Thyroid gland (tissue), 4 donors: Measurements from ENCODE around the gene SLC4A3.

ENCODE experiments used
- POLR2A ChIP-seq, 2 donors: fragments of 450-650 bp; IDR thresholded peaks; one replicate each; pipeline ENCODE4 v1.6.1; 2017; ENCODE audit warnings: antibody characterized with exemption in 2 of 2, mild to moderate bottlenecking in 2 of 2, moderate library complexity in 1 of 2
- TF ChIP-seq, protein P1 (sequence below), 6 experiments: fragments of 200-600 bp in 3 of 6; fragments of 450-650 bp in 3 of 6; sonication (generic) in 3 of 6; IDR thresholded peaks; one replicate each; pipeline ENCODE4 v1.5.1; 2016 to 2019; ENCODE audit warnings: antibody characterized with exemption in 6 of 6, mild to moderate bottlenecking in 2 of 6, inconsistent platforms in 1 of 6, moderate library complexity in 1 of 6

DNA sequence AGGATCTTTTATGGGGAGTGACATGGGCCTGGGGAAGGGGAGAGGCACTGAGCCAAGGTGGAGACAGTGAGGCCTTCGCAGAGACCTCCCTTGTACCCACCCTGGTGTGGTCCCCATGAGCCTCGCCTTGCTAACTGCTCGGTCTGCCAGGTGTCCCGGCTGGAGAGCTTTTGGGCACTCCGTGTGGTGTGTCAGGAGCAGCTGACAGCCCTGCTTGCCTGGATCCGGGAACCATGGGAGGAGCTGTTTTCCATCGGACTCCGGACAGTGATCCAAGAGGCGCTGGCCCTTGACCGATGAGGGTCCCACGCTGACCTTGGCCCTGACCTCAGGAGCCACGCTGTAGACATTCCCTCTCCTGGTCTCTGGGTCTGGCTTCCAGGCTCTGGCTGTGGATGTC is 11.5 kb upstream of the SLC4A3 start:
- TF ChIP-seq POLR2A (IDR thresholded peaks at IDR 0.05), result no peak
- TF ChIP-seq, protein P1, sequence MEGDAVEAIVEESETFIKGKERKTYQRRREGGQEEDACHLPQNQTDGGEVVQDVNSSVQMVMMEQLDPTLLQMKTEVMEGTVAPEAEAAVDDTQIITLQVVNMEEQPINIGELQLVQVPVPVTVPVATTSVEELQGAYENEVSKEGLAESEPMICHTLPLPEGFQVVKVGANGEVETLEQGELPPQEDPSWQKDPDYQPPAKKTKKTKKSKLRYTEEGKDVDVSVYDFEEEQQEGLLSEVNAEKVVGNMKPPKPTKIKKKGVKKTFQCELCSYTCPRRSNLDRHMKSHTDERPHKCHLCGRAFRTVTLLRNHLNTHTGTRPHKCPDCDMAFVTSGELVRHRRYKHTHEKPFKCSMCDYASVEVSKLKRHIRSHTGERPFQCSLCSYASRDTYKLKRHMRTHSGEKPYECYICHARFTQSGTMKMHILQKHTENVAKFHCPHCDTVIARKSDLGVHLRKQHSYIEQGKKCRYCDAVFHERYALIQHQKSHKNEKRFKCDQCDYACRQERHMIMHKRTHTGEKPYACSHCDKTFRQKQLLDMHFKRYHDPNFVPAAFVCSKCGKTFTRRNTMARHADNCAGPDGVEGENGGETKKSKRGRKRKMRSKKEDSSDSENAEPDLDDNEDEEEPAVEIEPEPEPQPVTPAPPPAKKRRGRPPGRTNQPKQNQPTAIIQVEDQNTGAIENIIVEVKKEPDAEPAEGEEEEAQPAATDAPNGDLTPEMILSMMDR (IDR thresholded peaks at IDR 0.05), result no peak
